Stimulated activated CD4-positive, alpha-beta T cell treated with anti-CD3 and anti-CD28 coated beads, Interleukin-2, amount 100 ng/mL, for 4 hours (primary cell): ENCODE results near the gene SH3RF3.

ENCODE experiments used
- DNase-seq: peaks from one replicate; pipeline ENCODE4 v3.0.0-alpha.2; 2020; ENCODE audit warnings: low read depth

SH3RF3 gene

GRCh38 chr2:109288544-109289368 lies 159.8 kb downstream of the SH3RF3 start:
- DNase-seq = no peak

GRCh38 chr2:109289504-109290222 lies 160.7 kb downstream of the SH3RF3 start:
- no peak for DNase-seq

GRCh38 chr2:109290887-109291643 lies 162.1 kb downstream of the SH3RF3 start:
- DNase-seq = no peak

GRCh38 chr2:109292386-109292785 lies 163.4 kb downstream of the SH3RF3 start:
- no peak for DNase-seq

- no peak for DNase-seq
Observed at GRCh38 chr2:109293663-109294062, 164.7 kb downstream of the SH3RF3 start.

GRCh38 chr2:109294523-109294922 lies 165.5 kb downstream of the SH3RF3 start:
- no peak for DNase-seq

GRCh38 chr2:109295070-109295780 lies 166.2 kb downstream of the SH3RF3 start:
- no peak for DNase-seq

GRCh38 chr2:109295781-109296117 lies 166.7 kb downstream of the SH3RF3 start:
- no peak for DNase-seq

- no peak for DNase-seq
Observed at GRCh38 chr2:109297566-109298490, 168.8 kb downstream of the SH3RF3 start.

GRCh38 chr2:109298851-109299250 lies 169.8 kb downstream of the SH3RF3 start:
- no peak for DNase-seq

- no peak for DNase-seq
Observed at GRCh38 chr2:109299536-109299935, 170.5 kb downstream of the SH3RF3 start.

- no peak for DNase-seq
Observed at GRCh38 chr2:109300582-109300981, 171.6 kb downstream of the SH3RF3 start.

GRCh38 chr2:109301746-109302145 lies 172.7 kb downstream of the SH3RF3 start:
- no peak for DNase-seq

- no peak for DNase-seq
Observed at GRCh38 chr2:109302319-109302718, 173.3 kb downstream of the SH3RF3 start.

GRCh38 chr2:109304242-109304641 lies 175.2 kb downstream of the SH3RF3 start:
- DNase-seq = no peak

- no peak for DNase-seq
Observed at GRCh38 chr2:109304731-109305470, 175.9 kb downstream of the SH3RF3 start.

GRCh38 chr2:109305490-109306167 lies 176.6 kb downstream of the SH3RF3 start:
- DNase-seq = no peak

GRCh38 chr2:109306190-109306589 lies 177.2 kb downstream of the SH3RF3 start:
- DNase-seq = no peak

GRCh38 chr2:109311771-109312170 lies 182.8 kb downstream of the SH3RF3 start:
- DNase-seq = no peak

- DNase-seq = no peak
Observed at GRCh38 chr2:109312902-109313301, 183.9 kb downstream of the SH3RF3 start.
